ENCODE results near the gene CDCA4.

Gene CDCA4

GRCh38 chr14:105013150-105013785, 7.6 kb downstream of the CDCA4 start:
- peak; percentile 41 for DNase-seq (ENCODE audit: low spot score)

GRCh38 chr14:105012171-105012985, 8.5 kb downstream of the CDCA4 start:
- no peak for DNase-seq (ENCODE audit: low spot score)

- DNase-seq (ENCODE audit: low spot score) = no peak
Measured at GRCh38 chr14:105011312-105011990, 9.4 kb downstream of the CDCA4 start.

GRCh38 chr14:105010891-105011291, 10.0 kb downstream of the CDCA4 start:
- no peak for DNase-seq (ENCODE audit: low spot score)

- no peak for DNase-seq (ENCODE audit: low spot score)
Measured at GRCh38 chr14:105010106-105010505, 10.8 kb downstream of the CDCA4 start.

- no peak for DNase-seq (ENCODE audit: low spot score)
Measured at GRCh38 chr14:105007593-105008264, 13.2 kb downstream of the CDCA4 start.

GRCh38 chr14:105006831-105007592, 13.9 kb downstream of the CDCA4 start:
- no peak for DNase-seq (ENCODE audit: low spot score)

- DNase-seq (ENCODE audit: low spot score) = no peak
Measured at GRCh38 chr14:105005929-105006830, 14.7 kb downstream of the CDCA4 start.

GRCh38 chr14:105005329-105005928, 15.5 kb downstream of the CDCA4 start:
- no peak for DNase-seq (ENCODE audit: low spot score)

- no peak for DNase-seq (ENCODE audit: low spot score)
Measured at GRCh38 chr14:104999361-104999760, 21.5 kb downstream of the CDCA4 start.

GRCh38 chr14:104998801-104999200, 22.1 kb downstream of the CDCA4 start:
- no peak for DNase-seq (ENCODE audit: low spot score)

GRCh38 chr14:104996483-104996882, 24.4 kb downstream of the CDCA4 start:
- DNase-seq (ENCODE audit: low spot score) = no peak

GRCh38 chr14:104996032-104996431, 24.9 kb downstream of the CDCA4 start:
- DNase-seq (ENCODE audit: low spot score) = no peak

GRCh38 chr14:104994978-104995377, 25.9 kb downstream of the CDCA4 start:
- DNase-seq (ENCODE audit: low spot score) = no peak

- no peak for DNase-seq (ENCODE audit: low spot score)
Measured at GRCh38 chr14:104993808-104994591, 26.9 kb downstream of the CDCA4 start.

GRCh38 chr14:104993306-104993705, 27.6 kb downstream of the CDCA4 start:
- DNase-seq (ENCODE audit: low spot score) = no peak

GRCh38 chr14:104992501-104992900, 28.4 kb downstream of the CDCA4 start:
- DNase-seq (ENCODE audit: low spot score) = no peak

GRCh38 chr14:104991896-104992230, 29.0 kb downstream of the CDCA4 start:
- no peak for DNase-seq (ENCODE audit: low spot score)

- DNase-seq (ENCODE audit: low spot score) = no peak
Measured at GRCh38 chr14:104989951-104990303, 31.0 kb downstream of the CDCA4 start.
